ENCODE data around the gene CATSPER4. TPM values are rescaled to one million over a fixed set of nuclear protein-coding genes. Genes with fewer than 3 reads are reported as not detected.

Gene CATSPER4
- total RNA-seq, 1 experiment from 2014 or later, result 0.35 TPM

GRCh38 chr1:26180010-26180506 lies 10.3 kb upstream of the CATSPER4 start:
- CTCF ChIA-PET, result interaction anchor here (0.9 to 3.6 kb wide), 3 partner anchors 10 to 54 kb away, joined by 3 to 25 read pairs (median 13); partner anchors contain the start of genes CATSPER4, CEP85 and ZNF593
- no peak for TF ChIP-seq PRRX2 (CRISPR knock-in tag; IDR thresholded peaks at IDR 0.05)
- TF ChIP-seq ZNF425 (CRISPR knock-in tag; conservative IDR thresholded peaks at IDR 0.05), result no peak
- TF ChIP-seq ZMAT4 (CRISPR knock-in tag; IDR thresholded peaks at IDR 0.05), result no peak
- TF ChIP-seq SP1 (CRISPR knock-in tag; conservative IDR thresholded peaks at IDR 0.05), result no peak
- no peak for TF ChIP-seq EMX1 (CRISPR knock-in tag; IDR thresholded peaks at IDR 0.05)
- no peak for TF ChIP-seq CREB1 (CRISPR knock-in tag; IDR thresholded peaks at IDR 0.05)
- no peak for TF ChIP-seq ZNF232 (CRISPR knock-in tag; IDR thresholded peaks at IDR 0.05)
- TF ChIP-seq JAZF1 (CRISPR knock-in tag; IDR thresholded peaks at IDR 0.05), result no peak
- no peak for TF ChIP-seq PREB (CRISPR knock-in tag; IDR thresholded peaks at IDR 0.05; ENCODE audit: borderline replicate concordance)
- TF ChIP-seq ZNF396 (CRISPR knock-in tag; IDR thresholded peaks at IDR 0.05; ENCODE audit: borderline replicate concordance), result no peak
- no peak for TF ChIP-seq ZBTB21 (CRISPR knock-in tag; IDR thresholded peaks at IDR 0.05; ENCODE audit: borderline replicate concordance)
- TF ChIP-seq HMGA2 (CRISPR knock-in tag; IDR thresholded peaks at IDR 0.05), result no peak
- TF ChIP-seq ZNF263 (CRISPR knock-in tag; IDR thresholded peaks at IDR 0.05; ENCODE audit: low read depth), result no peak
- TF ChIP-seq ZSCAN18 (CRISPR knock-in tag; IDR thresholded peaks at IDR 0.05), result no peak
- no peak for TF ChIP-seq ZNF423 (CRISPR knock-in tag; IDR thresholded peaks at IDR 0.05)
- no peak for TF ChIP-seq CREM (CRISPR knock-in tag; IDR thresholded peaks at IDR 0.05)
- TF ChIP-seq OVOL2 (CRISPR knock-in tag; IDR thresholded peaks at IDR 0.05; ENCODE audit: borderline replicate concordance), result no peak
- H3K36me3 Mint-ChIP-seq, result 0 out of 2 replicates have a peak, but pooled peaks cover 2% of the 10 kb centered on the region
- H3K27me3 Mint-ChIP-seq (ENCODE audit: low read depth), result no peaks in the 10 kb centered on the region
- DNase-seq (ENCODE audit: low spot score) (no peak), ATAC-seq (no peak)
- no peak overlapping the region for H3K27ac Mint-ChIP-seq
- POLR2A ChIA-PET, result no interaction called here
- H3K4me1 Mint-ChIP-seq, result peaks cover 10% of the 10 kb centered on the region
- no peaks in the 10 kb centered on the region for H3K9me3 Mint-ChIP-seq
- H3K4me3 Mint-ChIP-seq, result no peak overlapping the region

- DNase-seq (ENCODE audit: low spot score), result no peak
- Mint-ChIP-seq H3K36me3 (0 out of 2 replicates have a peak, but pooled peaks cover 5% of the 10 kb centered on the region), H3K4me1 (peaks cover 10% of the 10 kb centered on the region), H3K27ac (no peak overlapping the region), H3K4me3 (no peak overlapping the region), H3K27me3 (ENCODE audit: low read depth) (no peaks in the 10 kb centered on the region), H3K9me3 (no peaks in the 10 kb centered on the region)
- no peak for ATAC-seq
- POLR2A ChIA-PET, result no interaction called here
- CTCF ChIA-PET, result interaction anchor here (1.1 to 3.6 kb wide), 4 partner anchors 9 to 104 kb away, joined by 3 to 25 read pairs (median 6); partner anchors contain the start of genes CATSPER4 and ZNF593
- TF ChIP-seq FOXP1 (CRISPR knock-in tag; IDR thresholded peaks at IDR 0.05; ENCODE audit: borderline replicate concordance) (no peak), RELA (CRISPR knock-in tag; IDR thresholded peaks at IDR 0.05; ENCODE audit: borderline replicate concordance) (no peak), MLX (CRISPR knock-in tag; IDR thresholded peaks at IDR 0.05) (no peak), GTF2I (CRISPR knock-in tag; conservative IDR thresholded peaks at IDR 0.05) (no peak), NR1H2 (CRISPR knock-in tag; IDR thresholded peaks at IDR 0.05) (no peak), EMX1 (CRISPR knock-in tag; IDR thresholded peaks at IDR 0.05) (no peak), TEAD1 (CRISPR knock-in tag; IDR thresholded peaks at IDR 0.05) (no peak), SP1 (CRISPR knock-in tag; conservative IDR thresholded peaks at IDR 0.05) (no peak), ELF4 (CRISPR knock-in tag; IDR thresholded peaks at IDR 0.05; ENCODE audit: low read depth) (no peak), IRF2 (CRISPR knock-in tag; IDR thresholded peaks at IDR 0.05; ENCODE audit: borderline replicate concordance, low read depth) (no peak), MXD4 (CRISPR knock-in tag; IDR thresholded peaks at IDR 0.05; ENCODE audit: borderline replicate concordance) (no peak), IRF1 (CRISPR knock-in tag; IDR thresholded peaks at IDR 0.05) (no peak), ZBTB21 (CRISPR knock-in tag; IDR thresholded peaks at IDR 0.05; ENCODE audit: borderline replicate concordance) (no peak), ZNF232 (CRISPR knock-in tag; IDR thresholded peaks at IDR 0.05) (no peak)
Observed at GRCh38 chr1:26181586-26182382, 8.6 kb upstream of the CATSPER4 start.
